CD14-positive monocyte (primary cell): Measurements from ENCODE around the gene INO80D. TPM values are rescaled to one million over a fixed set of nuclear protein-coding genes. Genes with fewer than 3 reads are reported as not detected.
A peak's percentile ranks its signal among the peaks of the same experiment; 100 is the strongest.
"Not testable (repeated sequence)": the region's sequence is repeated elsewhere in the genome, so short reads cannot be mapped to it uniquely, and the experiment has no call there.

ENCODE experiments used
- DNase-seq, 3 donors: peaks; one replicate each; pipeline ENCODE4 v3.0.0-alpha.2; 2011 to 2022
- H2AFZ ChIP-seq: 2 replicates; pipeline ENCODE4 v1.6.0; 2012; ENCODE audit warnings: mild to moderate bottlenecking, low read depth, low read length, inconsistent platforms; ENCODE audit not compliant: insufficient read depth, poor library complexity, severe bottlenecking
- H3K27ac ChIP-seq, 2 donors: 1 replicate in 1 of 2; 2 replicates in 1 of 2; pipeline ENCODE4 v1.5.1; 2012 to 2013; ENCODE audit warnings: low read length in 2 of 2, control low read depth in 1 of 2, inconsistent platforms in 1 of 2, low read depth in 1 of 2, mild to moderate bottlenecking in 1 of 2
- H3K27me3 ChIP-seq, 2 donors: one replicate each; pipeline versions ENCODE4 v1.6.0 to v1.6.1; 2011 to 2013; ENCODE audit warnings: low read length in 2 of 2; ENCODE audit not compliant: control insufficient read depth in 2 of 2, insufficient read depth in 2 of 2
- H3K36me3 ChIP-seq, 2 donors: replicated peaks in 1 of 2; 1 replicate in 1 of 2; 2 replicates in 1 of 2; pipeline versions ENCODE4 v1.5.1 to v1.6.1; 2012 to 2013; ENCODE audit warnings: low read length in 2 of 2, control low read depth in 1 of 2, inconsistent platforms in 1 of 2, mild to moderate bottlenecking in 1 of 2; ENCODE audit not compliant: insufficient read depth in 2 of 2, control insufficient read depth in 1 of 2
- H3K4me1 ChIP-seq, 2 donors: 1 replicate in 1 of 2; 2 replicates in 1 of 2; pipeline versions ENCODE4 v1.5.1 to v1.6.1; 2012 to 2013; ENCODE audit warnings: low read length in 2 of 2, control low read depth in 1 of 2, inconsistent platforms in 1 of 2, mild to moderate bottlenecking in 1 of 2, moderate library complexity in 1 of 2; ENCODE audit not compliant: insufficient read depth in 2 of 2, control insufficient read depth in 1 of 2
- H3K4me2 ChIP-seq: replicated peaks from 2 replicates; pipeline ENCODE3; 2012; ENCODE audit warnings: low read length, moderate library complexity, mild to moderate bottlenecking; ENCODE audit not compliant: poor library complexity, severe bottlenecking; ENCODE audit errors: extremely low read depth
- H3K4me3 ChIP-seq, 3 experiments: fragments of 200-600 bp in 1 of 3; sonication (generic) in 1 of 3; replicated peaks in 1 of 3; 1 replicate in 2 of 3; 2 replicates in 1 of 3; pipeline ENCODE4 v1.5.1; 2011 to 2013; ENCODE audit warnings: low read length in 3 of 3, mild to moderate bottlenecking in 3 of 3, control low read depth in 2 of 3, low read depth in 2 of 3, inconsistent platforms in 1 of 3, moderate library complexity in 1 of 3
- H3K79me2 ChIP-seq: 2 replicates; pipeline ENCODE4 v1.6.0; 2012; ENCODE audit warnings: mild to moderate bottlenecking, control low read depth, inconsistent platforms, low read length, moderate library complexity; ENCODE audit not compliant: insufficient read depth
- H3K9ac ChIP-seq: 2 replicates; pipeline ENCODE4 v1.6.0; 2017; ENCODE audit warnings: low read length, mild to moderate bottlenecking; ENCODE audit not compliant: insufficient read depth, poor library complexity, severe bottlenecking
- H3K9me3 ChIP-seq, 2 donors: replicated peaks in 1 of 2; 1 replicate in 1 of 2; 2 replicates in 1 of 2; pipeline versions ENCODE4 v1.5.1 to v1.6.1; 2012 to 2013; ENCODE audit warnings: low read length in 2 of 2, control low read depth in 1 of 2; ENCODE audit not compliant: control insufficient read depth in 1 of 2, insufficient read depth in 1 of 2
- H4K20me1 ChIP-seq: 2 replicates; pipeline ENCODE4 v1.6.0; 2012; ENCODE audit warnings: mild to moderate bottlenecking, low read length, control low read depth, moderate library complexity; ENCODE audit not compliant: insufficient read depth
- H3K27ac Mint-ChIP-seq, 7 donors: one replicate each; pipeline ENCODE4 v1.8.0; 2020; ENCODE audit warnings: mild to moderate bottlenecking in 7 of 7, mixed read lengths in 7 of 7, moderate library complexity in 6 of 7, inconsistent platforms in 2 of 7
- H3K27me3 Mint-ChIP-seq, 3 donors: one replicate each; pipeline ENCODE4 v1.8.0; 2021 to 2022; ENCODE audit warnings: low read depth in 3 of 3, mild to moderate bottlenecking in 3 of 3, mixed read lengths in 3 of 3, moderate library complexity in 3 of 3, inconsistent platforms in 1 of 3
- H3K36me3 Mint-ChIP-seq, 2 donors: one replicate each; pipeline ENCODE4 v1.8.0; 2020; ENCODE audit warnings: mixed read lengths in 2 of 2, inconsistent platforms in 1 of 2, mild to moderate bottlenecking in 1 of 2
- H3K4me1 Mint-ChIP-seq: one replicate; pipeline ENCODE4 v1.8.0; 2020; ENCODE audit warnings: mild to moderate bottlenecking, mixed read lengths
- H3K4me3 Mint-ChIP-seq, 2 donors: one replicate each; pipeline ENCODE4 v1.8.0; 2020; ENCODE audit warnings: mild to moderate bottlenecking in 2 of 2, mixed read lengths in 2 of 2, moderate library complexity in 1 of 2
- H3K9me3 Mint-ChIP-seq, 7 donors: one replicate each; pipeline ENCODE4 v1.8.0; 2020 to 2022; ENCODE audit warnings: mixed read lengths in 7 of 7, mild to moderate bottlenecking in 6 of 7, moderate library complexity in 6 of 7, inconsistent platforms in 2 of 7
- WGBS: methylation state at CpG from one replicate; pipeline ENCODE4 v1.1.5; 2013; ENCODE audit warnings: missing lambda C conversion rate; ENCODE audit not compliant: insufficient coverage; 5-methylcytosine and 5-hydroxymethylcytosine counted together
- intact Hi-C, 2 donors: fragments of 100-400 bp; cut with micrococcal nuclease; formaldehyde crosslinking; loops; one replicate each; pipeline versions ENCODE4 v1.15.0 to v1.15.1; 2023
- polyA plus RNA-seq, 3 donors: library from polyadenylated mRNA; depleted of rRNA in 1 of 3; unstranded in 2 of 3; stranded (reverse) in 1 of 3; fragments of 300-500 nt in 2 of 3; fragments of >200 nt in 1 of 3; fragmentation: Illumina TruSeq in 2 of 3; gene quantifications; 1 replicate in 2 of 3; 2 replicates in 1 of 3; pipeline ENCODE4 v1.2.3, GENCODE V29; 2012 to 2021
- TF ChIP-seq, protein P1 (sequence below): fragments of 200-600 bp; IDR thresholded peaks from one replicate; pipeline ENCODE4 v1.8.0; 2022; ENCODE audit warnings: antibody characterized with exemption, mild to moderate bottlenecking

Gene INO80D
- polyA plus RNA-seq, 3 donors = 3.8 to 6.1 (median 4.4) TPM

GRCh38 chr2:205990104-205990503 lies 95.9 kb downstream of the INO80D start:
- H3K9me3 Mint-ChIP-seq = no peaks in the 10 kb centered on the region
- H3K36me3 Mint-ChIP-seq = peaks cover 18 to 32% of the 10 kb centered on the region in 2 donors
- Histone ChIP-seq H3K4me2 (no peak overlapping the region), H3K27ac (no peak overlapping the region), H3K9me3 (no peaks in the 10 kb centered on the region), H2AFZ (no peak overlapping the region), H3K4me3 (no peak overlapping the region), H3K9ac (no peak overlapping the region), H4K20me1 (no peaks in the 10 kb centered on the region), H3K36me3 (peaks cover 0 to 44% of the 10 kb centered on the region in 2 donors), H3K4me1 (no peaks in the 10 kb centered on the region), H3K79me2 (no peaks in the 10 kb centered on the region), H3K27me3 (no peaks in the 10 kb centered on the region)
- H3K4me1 Mint-ChIP-seq = peaks cover 6% of the 10 kb centered on the region
- H3K27ac Mint-ChIP-seq = peak overlapping the region in 1 of 7 donors; percentile 38
- intact Hi-C loops = no loop called here
- TF ChIP-seq, protein P1, sequence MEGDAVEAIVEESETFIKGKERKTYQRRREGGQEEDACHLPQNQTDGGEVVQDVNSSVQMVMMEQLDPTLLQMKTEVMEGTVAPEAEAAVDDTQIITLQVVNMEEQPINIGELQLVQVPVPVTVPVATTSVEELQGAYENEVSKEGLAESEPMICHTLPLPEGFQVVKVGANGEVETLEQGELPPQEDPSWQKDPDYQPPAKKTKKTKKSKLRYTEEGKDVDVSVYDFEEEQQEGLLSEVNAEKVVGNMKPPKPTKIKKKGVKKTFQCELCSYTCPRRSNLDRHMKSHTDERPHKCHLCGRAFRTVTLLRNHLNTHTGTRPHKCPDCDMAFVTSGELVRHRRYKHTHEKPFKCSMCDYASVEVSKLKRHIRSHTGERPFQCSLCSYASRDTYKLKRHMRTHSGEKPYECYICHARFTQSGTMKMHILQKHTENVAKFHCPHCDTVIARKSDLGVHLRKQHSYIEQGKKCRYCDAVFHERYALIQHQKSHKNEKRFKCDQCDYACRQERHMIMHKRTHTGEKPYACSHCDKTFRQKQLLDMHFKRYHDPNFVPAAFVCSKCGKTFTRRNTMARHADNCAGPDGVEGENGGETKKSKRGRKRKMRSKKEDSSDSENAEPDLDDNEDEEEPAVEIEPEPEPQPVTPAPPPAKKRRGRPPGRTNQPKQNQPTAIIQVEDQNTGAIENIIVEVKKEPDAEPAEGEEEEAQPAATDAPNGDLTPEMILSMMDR = no peak
- no peak for DNase-seq
- no peaks in the 10 kb centered on the region for H3K27me3 Mint-ChIP-seq
- H3K4me3 Mint-ChIP-seq = no peak overlapping the region
- no CpG with 5 or more reads among the region's 2 CpGs for WGBS

GRCh38 chr2:205989271-205990071 lies 96.5 kb downstream of the INO80D start:
- Histone ChIP-seq H3K9ac (no peak overlapping the region), H3K4me2 (no peak overlapping the region), H3K27ac (no peak overlapping the region), H4K20me1 (no peaks in the 10 kb centered on the region), H2AFZ (no peak overlapping the region), H3K4me1 (no peaks in the 10 kb centered on the region), H3K36me3 (peaks cover 0 to 39% of the 10 kb centered on the region in 2 donors), H3K27me3 (no peaks in the 10 kb centered on the region), H3K4me3 (no peak overlapping the region), H3K79me2 (no peaks in the 10 kb centered on the region), H3K9me3 (no peaks in the 10 kb centered on the region)
- no peak for DNase-seq
- 93% methylated on average over 10 of the region's 11 CpGs for WGBS
- TF ChIP-seq, protein P1 = no peak
- H3K36me3 Mint-ChIP-seq = peaks cover 13 to 26% of the 10 kb centered on the region in 2 donors
- H3K4me3 Mint-ChIP-seq = no peak overlapping the region
- no peaks in the 10 kb centered on the region for H3K9me3 Mint-ChIP-seq
- intact Hi-C loops = no loop called here
- no peaks in the 10 kb centered on the region for H3K27me3 Mint-ChIP-seq
- H3K27ac Mint-ChIP-seq = no peak overlapping the region
- H3K4me1 Mint-ChIP-seq = peaks cover 6% of the 10 kb centered on the region

- H3K27ac ChIP-seq, H3K4me3 ChIP-seq, intact Hi-C loops, H4K20me1 ChIP-seq, H3K4me2 ChIP-seq, H3K79me2 ChIP-seq, H3K27me3 Mint-ChIP-seq, H3K9ac ChIP-seq, H3K4me3 Mint-ChIP-seq, H3K4me1 ChIP-seq, H3K9me3 ChIP-seq, DNase-seq, H3K9me3 Mint-ChIP-seq, H3K27ac Mint-ChIP-seq, H2AFZ ChIP-seq, H3K27me3 ChIP-seq, H3K4me1 Mint-ChIP-seq: not testable (repeated sequence)
- peaks cover 0 to 33% of the 10 kb centered on the region in 2 donors for H3K36me3 ChIP-seq
- H3K36me3 Mint-ChIP-seq = peaks cover 7 to 20% of the 10 kb centered on the region in 2 donors
- WGBS = 100% methylated on average over 1 of the region's 1 CpG
Measured at GRCh38 chr2:205988681-205989080, 97.3 kb downstream of the INO80D start.
